ENCODE data around the gene KIF5C. TPM values are rescaled to one million over a fixed set of nuclear protein-coding genes. Genes with fewer than 3 reads are reported as not detected.
A peak's percentile ranks its signal among the peaks of the same experiment; 100 is the strongest.

The KIF5C gene
- total RNA-seq, 1 experiment from 2014 or later, result 0.21 TPM

- ChIA-PET CTCF (interaction anchor here (0.5 kb wide), 1 partner anchor 45 kb away, joined by 3 read pairs; no protein-coding TSS in a partner anchor), POLR2A (no interaction called here)
- Mint-ChIP-seq H3K27me3 (ENCODE audit: insufficient read depth, unreplicated experiment) (no peaks in the 10 kb centered on the region), H3K4me3 (ENCODE audit: unreplicated experiment) (no peak overlapping the region), H3K4me1 (ENCODE audit: insufficient read depth, unreplicated experiment) (no peaks in the 10 kb centered on the region), H3K36me3 (ENCODE audit: insufficient read depth, unreplicated experiment) (no peaks in the 10 kb centered on the region), H3K27ac (ENCODE audit: low read depth, unreplicated experiment) (no peak overlapping the region), H3K9me3 (ENCODE audit: unreplicated experiment) (no peaks in the 10 kb centered on the region)
- no TSS peak for BruUV-seq (replicated peaks)
- no peak for TF ChIP-seq CTCF (IDR thresholded peaks at IDR 0.05; ENCODE audit: unreplicated experiment)
- DNase-seq (ENCODE audit: unreplicated experiment), result no peak
- intact Hi-C loops (cut with micrococcal nuclease), result no loop called here
Measured at GRCh38 chr2:148932536-148932935, 57.5 kb downstream of the KIF5C start.

DNA sequence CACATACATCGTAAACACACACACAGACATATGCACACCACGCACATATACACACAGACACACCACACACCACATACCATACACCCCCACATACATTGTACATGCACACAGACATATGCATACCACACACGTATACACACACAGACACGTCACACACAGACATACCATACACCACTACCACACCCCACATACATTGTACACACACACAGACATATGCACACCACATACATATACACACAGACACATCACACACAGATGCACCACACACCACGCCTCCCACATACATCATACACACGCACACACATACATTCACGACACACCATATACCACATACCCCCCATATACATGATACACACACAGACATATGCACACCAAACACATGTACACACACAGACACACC lies 58.4 kb downstream of the KIF5C start:
- no peaks in the 10 kb centered on the region for H3K36me3 Mint-ChIP-seq (ENCODE audit: insufficient read depth, unreplicated experiment)
- H3K27ac Mint-ChIP-seq (ENCODE audit: low read depth, unreplicated experiment), result no peak overlapping the region
- no peak overlapping the region for H3K4me3 Mint-ChIP-seq (ENCODE audit: unreplicated experiment)
- H3K4me1 Mint-ChIP-seq (ENCODE audit: insufficient read depth, unreplicated experiment), result no peaks in the 10 kb centered on the region
- no peaks in the 10 kb centered on the region for H3K9me3 Mint-ChIP-seq (ENCODE audit: unreplicated experiment)
- ChIA-PET CTCF (no interaction called here), POLR2A (no interaction called here)
- H3K27me3 Mint-ChIP-seq (ENCODE audit: insufficient read depth, unreplicated experiment), result no peaks in the 10 kb centered on the region
- TF ChIP-seq CTCF (IDR thresholded peaks at IDR 0.05; ENCODE audit: unreplicated experiment), result no peak
- BruUV-seq (replicated peaks), result no TSS peak
- intact Hi-C loops (cut with micrococcal nuclease), result no loop called here
- DNase-seq (ENCODE audit: unreplicated experiment), result no peak

GRCh38 chr2:148935791-148936190 lies 60.8 kb downstream of the KIF5C start:
- no peaks in the 10 kb centered on the region for H3K36me3 Mint-ChIP-seq (ENCODE audit: insufficient read depth, unreplicated experiment)
- BruUV-seq (replicated peaks), result no TSS peak
- no peak for TF ChIP-seq CTCF (IDR thresholded peaks at IDR 0.05; ENCODE audit: unreplicated experiment)
- no peaks in the 10 kb centered on the region for H3K9me3 Mint-ChIP-seq (ENCODE audit: unreplicated experiment)
- no peak overlapping the region for H3K27ac Mint-ChIP-seq (ENCODE audit: low read depth, unreplicated experiment)
- H3K4me3 Mint-ChIP-seq (ENCODE audit: unreplicated experiment), result no peak overlapping the region
- H3K4me1 Mint-ChIP-seq (ENCODE audit: insufficient read depth, unreplicated experiment), result no peaks in the 10 kb centered on the region
- intact Hi-C loops (cut with micrococcal nuclease), result no loop called here
- DNase-seq (ENCODE audit: unreplicated experiment), result no peak
- ChIA-PET POLR2A (interaction anchor here (1.1 kb wide), 1 partner anchor 26 kb away, joined by 3 read pairs; no protein-coding TSS in a partner anchor), CTCF (interaction anchor here (0.6 to 1.1 kb wide), 2 partner anchors 23 to 57 kb away, joined by 3 read pairs; no protein-coding TSS in a partner anchor)
- no peaks in the 10 kb centered on the region for H3K27me3 Mint-ChIP-seq (ENCODE audit: insufficient read depth, unreplicated experiment)

DNA sequence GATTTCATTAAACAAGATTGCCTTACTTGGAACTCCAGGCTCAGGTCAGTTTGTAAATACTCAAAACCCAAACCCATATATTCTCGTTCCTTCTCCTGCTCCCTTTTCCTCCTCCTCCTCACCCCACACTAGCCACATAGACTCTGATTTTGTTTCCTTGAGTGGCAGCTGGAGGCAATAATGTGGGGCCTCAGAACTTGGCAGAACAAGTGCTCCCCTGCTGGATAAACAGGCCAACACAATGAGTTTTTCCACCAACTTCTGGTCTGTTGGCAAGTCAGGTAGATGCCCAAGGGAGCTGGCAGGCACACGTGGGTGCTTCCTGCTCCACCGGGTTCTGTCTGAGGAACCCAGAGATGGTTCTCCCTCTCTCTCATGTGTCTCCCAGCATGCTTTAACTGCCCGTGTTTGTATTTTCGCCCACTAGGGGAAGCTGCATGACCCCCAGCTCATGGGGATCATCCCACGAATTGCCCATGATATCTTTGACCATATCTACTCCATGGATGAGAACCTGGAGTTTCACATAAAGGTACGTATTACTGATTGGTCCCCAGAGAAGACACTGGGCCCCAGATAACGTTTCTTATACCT lies 61.9 kb downstream of the KIF5C start:
- CTCF ChIA-PET, result interaction anchor here (0.6 to 1.0 kb wide), 3 partner anchors 15 to 304 kb away, joined by 3 to 4 read pairs (median 3); no protein-coding TSS in a partner anchor
- peak; percentile 25 for DNase-seq (ENCODE audit: unreplicated experiment)
- no peaks in the 10 kb centered on the region for H3K4me1 Mint-ChIP-seq (ENCODE audit: insufficient read depth, unreplicated experiment)
- TF ChIP-seq CTCF (IDR thresholded peaks at IDR 0.05; ENCODE audit: unreplicated experiment), result no peak
- no peaks in the 10 kb centered on the region for H3K9me3 Mint-ChIP-seq (ENCODE audit: unreplicated experiment)
- POLR2A ChIA-PET, result interaction anchor here (3.0 kb wide), 1 partner anchor 15 kb away, joined by 7 read pairs; no protein-coding TSS in a partner anchor
- no TSS peak for BruUV-seq (replicated peaks)
- H3K36me3 Mint-ChIP-seq (ENCODE audit: insufficient read depth, unreplicated experiment), result no peaks in the 10 kb centered on the region
- H3K27me3 Mint-ChIP-seq (ENCODE audit: insufficient read depth, unreplicated experiment), result no peaks in the 10 kb centered on the region
- intact Hi-C loops (cut with micrococcal nuclease), result no loop called here
- H3K4me3 Mint-ChIP-seq (ENCODE audit: unreplicated experiment), result no peak overlapping the region
- H3K27ac Mint-ChIP-seq (ENCODE audit: low read depth, unreplicated experiment), result no peak overlapping the region

All from MCF 10A (cell line).